ENCODE measurements around the gene ANXA2.

ANXA2 gene

GRCh38 chr15:60315878-60316277 is 81.9 kb downstream of the ANXA2 start:
- no peaks in the 10 kb centered on the region for H3K79me2 ChIP-seq (ENCODE audit: control insufficient read depth, insufficient read depth, low read length, poor library complexity)
- WGBS (ENCODE audit: extremely low coverage, insufficient coverage, insufficient read length) = no CpG with 5 or more reads among the region's 4 CpGs
- no peak overlapping the region for H4K12ac ChIP-seq (ENCODE audit: low read depth, low read length)
- H2BK120ac ChIP-seq (ENCODE audit: insufficient read depth, low read length, poor library complexity) = no peak overlapping the region
- H3K9ac ChIP-seq (ENCODE audit: low read length) = no peak overlapping the region
- H2BK12ac ChIP-seq (ENCODE audit: low read length) = no peak overlapping the region
- DNase-seq = no peak
- H3K36me3 ChIP-seq (ENCODE audit: control insufficient read depth in 1 of 2, insufficient read depth in 2 of 2, low read length in 2 of 2) = no peaks in the 10 kb centered on the region
- H3K27ac ChIP-seq (ENCODE audit: low read depth, low read length) = no peak overlapping the region
- no peak overlapping the region for H2AFZ ChIP-seq (ENCODE audit: insufficient read depth, low read length, poor library complexity)
- no peak overlapping the region for H3K23ac ChIP-seq (ENCODE audit: low read length)
- no peak overlapping the region for H4K91ac ChIP-seq (ENCODE audit: low read depth, low read length)
- H3K14ac ChIP-seq (ENCODE audit: low read length) = no peak overlapping the region
- no peak overlapping the region for H4K8ac ChIP-seq (ENCODE audit: low read depth, low read length)
- no peaks in the 10 kb centered on the region for H3K27me3 ChIP-seq (ENCODE audit: insufficient read depth, low read length)
- no peak overlapping the region for H3K4me3 ChIP-seq (ENCODE audit: low read depth, low read length)
- H3K4ac ChIP-seq (ENCODE audit: low read depth, low read length) = no peak overlapping the region
- no peaks in the 10 kb centered on the region for H3K9me3 ChIP-seq (ENCODE audit: insufficient read depth, low read depth, low read length)
- no peak overlapping the region for H2AK5ac ChIP-seq (ENCODE audit: low read length)
- H2BK5ac ChIP-seq (ENCODE audit: low read depth, low read length, poor library complexity) = no peak overlapping the region
- H3K4me2 ChIP-seq (ENCODE audit: low read length) = no peak overlapping the region
- no peak overlapping the region for H3K18ac ChIP-seq (ENCODE audit: low read length)
- peaks cover 2 to 3% of the 10 kb centered on the region in 2 experiments for H3K4me1 ChIP-seq (ENCODE audit: control insufficient read depth in 1 of 2, insufficient read depth in 2 of 2, low read length in 2 of 2)
- peaks cover 5% of the 10 kb centered on the region for H3K79me1 ChIP-seq (ENCODE audit: low read length)

GRCh38 chr15:60313906-60314305 is 83.9 kb downstream of the ANXA2 start:
- H3K4ac ChIP-seq (ENCODE audit: low read depth, low read length) = no peak overlapping the region
- H3K14ac ChIP-seq (ENCODE audit: low read length) = no peak overlapping the region
- H3K4me2 ChIP-seq (ENCODE audit: low read length) = no peak overlapping the region
- DNase-seq = no peak
- H3K23ac ChIP-seq (ENCODE audit: low read length) = no peak overlapping the region
- H3K9ac ChIP-seq (ENCODE audit: low read length) = no peak overlapping the region
- no peaks in the 10 kb centered on the region for H3K36me3 ChIP-seq (ENCODE audit: control insufficient read depth in 1 of 2, insufficient read depth in 2 of 2, low read length in 2 of 2)
- no peak overlapping the region for H3K18ac ChIP-seq (ENCODE audit: low read length)
- H3K27me3 ChIP-seq (ENCODE audit: insufficient read depth, low read length) = no peaks in the 10 kb centered on the region
- H2BK5ac ChIP-seq (ENCODE audit: low read depth, low read length, poor library complexity) = no peak overlapping the region
- H3K9me3 ChIP-seq (ENCODE audit: insufficient read depth, low read depth, low read length) = no peaks in the 10 kb centered on the region
- no peak overlapping the region for H2BK120ac ChIP-seq (ENCODE audit: insufficient read depth, low read length, poor library complexity)
- no peak overlapping the region for H2BK12ac ChIP-seq (ENCODE audit: low read length)
- H3K79me2 ChIP-seq (ENCODE audit: control insufficient read depth, insufficient read depth, low read length, poor library complexity) = no peaks in the 10 kb centered on the region
- H4K12ac ChIP-seq (ENCODE audit: low read depth, low read length) = no peak overlapping the region
- no peak overlapping the region for H4K91ac ChIP-seq (ENCODE audit: low read depth, low read length)
- H4K8ac ChIP-seq (ENCODE audit: low read depth, low read length) = no peak overlapping the region
- no peak overlapping the region for H3K27ac ChIP-seq (ENCODE audit: low read depth, low read length)
- no peak overlapping the region for H2AK5ac ChIP-seq (ENCODE audit: low read length)
- H3K4me3 ChIP-seq (ENCODE audit: low read depth, low read length) = no peak overlapping the region
- no peak overlapping the region for H2AFZ ChIP-seq (ENCODE audit: insufficient read depth, low read length, poor library complexity)
- peaks cover 2 to 3% of the 10 kb centered on the region in 2 experiments for H3K4me1 ChIP-seq (ENCODE audit: control insufficient read depth in 1 of 2, insufficient read depth in 2 of 2, low read length in 2 of 2)
- no CpG with 5 or more reads among the region's 4 CpGs for WGBS (ENCODE audit: extremely low coverage, insufficient coverage, insufficient read length)
- H3K79me1 ChIP-seq (ENCODE audit: low read length) = peaks cover 5% of the 10 kb centered on the region

DNA sequence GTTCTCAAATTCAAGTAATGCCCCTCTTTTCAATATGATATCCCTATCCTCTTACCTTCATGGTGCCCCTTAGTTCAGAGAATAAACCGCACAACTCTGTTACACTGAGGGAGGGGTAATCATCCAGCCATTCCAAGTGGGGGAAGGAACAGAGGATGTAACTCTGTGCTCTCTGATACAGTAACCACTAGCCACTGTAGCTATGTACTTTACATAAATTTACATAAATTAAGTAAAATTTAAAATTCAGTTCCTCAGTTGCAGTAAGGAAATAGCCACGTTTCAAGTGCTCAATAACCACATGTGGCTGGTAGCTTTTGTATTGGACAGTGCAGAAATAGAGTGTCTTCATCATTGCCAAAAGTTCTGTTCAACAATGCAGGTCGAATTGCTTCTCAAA is 90.8 kb downstream of the ANXA2 start:
- H3K9me3 ChIP-seq (ENCODE audit: insufficient read depth, low read depth, low read length) = no peaks in the 10 kb centered on the region

GRCh38 chr15:60301024-60301423 is 96.8 kb downstream of the ANXA2 start:
- H3K4me3 ChIP-seq (ENCODE audit: low read depth, low read length) = no peak overlapping the region
- H3K36me3 ChIP-seq (ENCODE audit: control insufficient read depth in 1 of 2, insufficient read depth in 2 of 2, low read length in 2 of 2) = no peaks in the 10 kb centered on the region
- H4K8ac ChIP-seq (ENCODE audit: low read depth, low read length) = no peak overlapping the region
- no peak overlapping the region for H3K23ac ChIP-seq (ENCODE audit: low read length)
- H3K27ac ChIP-seq (ENCODE audit: low read depth, low read length) = no peak overlapping the region
- no peak overlapping the region for H2AFZ ChIP-seq (ENCODE audit: insufficient read depth, low read length, poor library complexity)
- no CpG with 5 or more reads among the region's 1 CpG for WGBS (ENCODE audit: extremely low coverage, insufficient coverage, insufficient read length)
- no peak overlapping the region for H3K9ac ChIP-seq (ENCODE audit: low read length)
- no peak overlapping the region for H2BK12ac ChIP-seq (ENCODE audit: low read length)
- no peaks in the 10 kb centered on the region for H3K79me1 ChIP-seq (ENCODE audit: low read length)
- no peak overlapping the region for H4K91ac ChIP-seq (ENCODE audit: low read depth, low read length)
- no peak overlapping the region for H2BK5ac ChIP-seq (ENCODE audit: low read depth, low read length, poor library complexity)
- H3K4me2 ChIP-seq (ENCODE audit: low read length) = no peak overlapping the region
- H2BK120ac ChIP-seq (ENCODE audit: insufficient read depth, low read length, poor library complexity) = no peak overlapping the region
- H3K4me1 ChIP-seq (ENCODE audit: control insufficient read depth in 1 of 2, insufficient read depth in 2 of 2, low read length in 2 of 2) = no peaks in the 10 kb centered on the region
- H3K4ac ChIP-seq (ENCODE audit: low read depth, low read length) = no peak overlapping the region
- H4K12ac ChIP-seq (ENCODE audit: low read depth, low read length) = no peak overlapping the region
- no peaks in the 10 kb centered on the region for H3K27me3 ChIP-seq (ENCODE audit: insufficient read depth, low read length)
- DNase-seq = no peak
- H2AK5ac ChIP-seq (ENCODE audit: low read length) = no peak overlapping the region
- H3K14ac ChIP-seq (ENCODE audit: low read length) = no peak overlapping the region
- no peaks in the 10 kb centered on the region for H3K79me2 ChIP-seq (ENCODE audit: control insufficient read depth, insufficient read depth, low read length, poor library complexity)
- no peaks in the 10 kb centered on the region for H3K9me3 ChIP-seq (ENCODE audit: insufficient read depth, low read depth, low read length)
- no peak overlapping the region for H3K18ac ChIP-seq (ENCODE audit: low read length)

More for the DNA sequence above, 90.8 kb downstream of the ANXA2 start:
- H4K91ac ChIP-seq (ENCODE audit: low read depth, low read length) = no peak overlapping the region
- no peak overlapping the region for H2AFZ ChIP-seq (ENCODE audit: insufficient read depth, low read length, poor library complexity)
- H3K18ac ChIP-seq (ENCODE audit: low read length) = no peak overlapping the region
- H3K4me2 ChIP-seq (ENCODE audit: low read length) = no peak overlapping the region
- H2AK5ac ChIP-seq (ENCODE audit: low read length) = no peak overlapping the region
- no peaks in the 10 kb centered on the region for H3K27me3 ChIP-seq (ENCODE audit: insufficient read depth, low read length)
- H3K4me3 ChIP-seq (ENCODE audit: low read depth, low read length) = no peak overlapping the region
- H2BK12ac ChIP-seq (ENCODE audit: low read length) = no peak overlapping the region
- H3K9ac ChIP-seq (ENCODE audit: low read length) = no peak overlapping the region
- DNase-seq = no peak
- no peak overlapping the region for H2BK5ac ChIP-seq (ENCODE audit: low read depth, low read length, poor library complexity)
- no peak overlapping the region for H3K27ac ChIP-seq (ENCODE audit: low read depth, low read length)
- WGBS (ENCODE audit: extremely low coverage, insufficient coverage, insufficient read length) = no CpG with 5 or more reads among the region's 3 CpGs
- no peak overlapping the region for H3K4ac ChIP-seq (ENCODE audit: low read depth, low read length)
- H3K79me1 ChIP-seq (ENCODE audit: low read length) = no peaks in the 10 kb centered on the region
- H4K8ac ChIP-seq (ENCODE audit: low read depth, low read length) = no peak overlapping the region
- no peak overlapping the region for H4K12ac ChIP-seq (ENCODE audit: low read depth, low read length)
- H3K23ac ChIP-seq (ENCODE audit: low read length) = no peak overlapping the region
- no peaks in the 10 kb centered on the region for H3K36me3 ChIP-seq (ENCODE audit: control insufficient read depth in 1 of 2, insufficient read depth in 2 of 2, low read length in 2 of 2)
- no peak overlapping the region for H2BK120ac ChIP-seq (ENCODE audit: insufficient read depth, low read length, poor library complexity)
- H3K79me2 ChIP-seq (ENCODE audit: control insufficient read depth, insufficient read depth, low read length, poor library complexity) = no peaks in the 10 kb centered on the region
- H3K4me1 ChIP-seq (ENCODE audit: control insufficient read depth in 1 of 2, insufficient read depth in 2 of 2, low read length in 2 of 2) = no peaks in the 10 kb centered on the region
- no peak overlapping the region for H3K14ac ChIP-seq (ENCODE audit: low read length)
